ENCODE measurements around the gene SYTL5.

DNA sequence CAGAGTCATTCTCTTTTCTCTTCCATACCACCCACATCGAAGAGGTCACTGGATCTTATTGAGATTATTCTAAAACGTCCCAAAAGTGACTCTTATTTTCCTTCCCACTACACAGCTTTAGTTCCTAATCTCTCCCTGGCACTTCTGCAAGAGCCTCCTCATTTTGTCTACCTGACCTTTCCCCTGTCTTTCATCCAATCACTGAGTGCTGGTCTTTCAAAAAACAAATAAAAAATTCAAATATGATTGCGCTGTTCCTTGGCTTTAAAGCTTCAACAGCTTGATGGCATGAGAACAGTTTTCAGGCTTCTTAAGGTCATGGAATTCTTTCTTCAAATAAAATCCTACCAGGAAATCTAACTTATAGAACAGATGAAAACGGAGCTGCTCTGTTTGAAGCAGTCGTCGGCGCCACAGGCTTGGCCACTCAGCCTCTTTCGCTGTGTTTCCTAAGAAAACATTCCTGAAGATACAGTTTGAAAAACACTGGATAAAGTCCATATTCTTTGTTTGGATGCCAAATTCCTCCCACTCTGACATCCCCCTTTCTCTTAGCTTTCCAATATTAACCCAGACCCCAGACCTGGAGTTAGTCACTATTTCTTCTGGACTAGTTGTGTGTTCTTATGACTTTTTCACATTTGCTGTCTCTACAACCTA, 12.5 kb downstream of the SYTL5 start:
- TF ChIP-seq, protein P1, sequence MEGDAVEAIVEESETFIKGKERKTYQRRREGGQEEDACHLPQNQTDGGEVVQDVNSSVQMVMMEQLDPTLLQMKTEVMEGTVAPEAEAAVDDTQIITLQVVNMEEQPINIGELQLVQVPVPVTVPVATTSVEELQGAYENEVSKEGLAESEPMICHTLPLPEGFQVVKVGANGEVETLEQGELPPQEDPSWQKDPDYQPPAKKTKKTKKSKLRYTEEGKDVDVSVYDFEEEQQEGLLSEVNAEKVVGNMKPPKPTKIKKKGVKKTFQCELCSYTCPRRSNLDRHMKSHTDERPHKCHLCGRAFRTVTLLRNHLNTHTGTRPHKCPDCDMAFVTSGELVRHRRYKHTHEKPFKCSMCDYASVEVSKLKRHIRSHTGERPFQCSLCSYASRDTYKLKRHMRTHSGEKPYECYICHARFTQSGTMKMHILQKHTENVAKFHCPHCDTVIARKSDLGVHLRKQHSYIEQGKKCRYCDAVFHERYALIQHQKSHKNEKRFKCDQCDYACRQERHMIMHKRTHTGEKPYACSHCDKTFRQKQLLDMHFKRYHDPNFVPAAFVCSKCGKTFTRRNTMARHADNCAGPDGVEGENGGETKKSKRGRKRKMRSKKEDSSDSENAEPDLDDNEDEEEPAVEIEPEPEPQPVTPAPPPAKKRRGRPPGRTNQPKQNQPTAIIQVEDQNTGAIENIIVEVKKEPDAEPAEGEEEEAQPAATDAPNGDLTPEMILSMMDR (IDR thresholded peaks at IDR 0.05), result no peak
- no peak for TF ChIP-seq POLR2A (IDR thresholded peaks at IDR 0.05)
